Ovary (tissue), 9 donors: Measurements from ENCODE around the gene TBL1Y. TPM values are rescaled to one million over a fixed set of nuclear protein-coding genes. Genes with fewer than 3 reads are reported as not detected.

ENCODE experiments used
- DNase-seq, 5 donors: peaks; one replicate each; pipeline ENCODE4 v3.0.0-alpha.2; 2019 to 2020
- H3K27ac ChIP-seq, 2 donors: fragments of 200-600 bp; one replicate each; pipeline versions ENCODE4 v1.5.1 to v1.8.0; 2019 to 2022
- H3K27me3 ChIP-seq: fragments of 200-600 bp; one replicate; pipeline ENCODE4 v1.8.0; 2022
- H3K36me3 ChIP-seq: fragments of 200-600 bp; sonication (generic); one replicate; pipeline ENCODE4 v1.5.1; 2019
- H3K4me1 ChIP-seq: one replicate; pipeline ENCODE4 v1.8.1; 2013; ENCODE audit warnings: mild to moderate bottlenecking, moderate library complexity; ENCODE audit not compliant: insufficient read depth
- H3K4me3 ChIP-seq: fragments of 200-600 bp; sonication (generic); one replicate; pipeline ENCODE4 v1.5.1; 2017
- H3K9me3 ChIP-seq, 2 donors: fragments of 200-600 bp in 1 of 2; sonication (generic) in 1 of 2; one replicate each; pipeline versions ENCODE4 v1.5.1 to v1.8.1; 2013 to 2019; ENCODE audit warnings: mild to moderate bottlenecking in 1 of 2, moderate library complexity in 1 of 2
- CTCF ChIP-seq, 3 donors: fragments of 450-650 bp in 2 of 3; fragments of 200-600 bp in 1 of 3; IDR thresholded peaks; one replicate each; pipeline versions ENCODE4 v1.5.1 to v1.8.0; 2016 to 2022; ENCODE audit warnings: antibody characterized with exemption in 3 of 3, mild to moderate bottlenecking in 1 of 3
- EP300 ChIP-seq: sonication (generic); formaldehyde crosslinking; IDR thresholded peaks from one replicate; pipeline ENCODE4 v1.6.1; 2017; ENCODE audit warnings: antibody characterized with exemption
- POLR2A ChIP-seq: fragments of 450-650 bp; IDR thresholded peaks from one replicate; pipeline ENCODE4 v1.6.1; 2017; ENCODE audit warnings: antibody characterized with exemption, mild to moderate bottlenecking, moderate library complexity
- WGBS, 3 donors: extraction: QIAGEN DNeasy Blood & Tissue Kit in 1 of 3; methylation state at CpG; one replicate each; pipeline versions ENCODE4 v1.1.5 to v1.1.7; 2013 to 2017; 5-methylcytosine and 5-hydroxymethylcytosine counted together
- intact Hi-C, 4 donors: fragments of 100-400 bp; cut with DNase I; formaldehyde crosslinking; loops; one replicate each; pipeline versions ENCODE4 v1.11.0 to v1.15.1; 2022 to 2023
- polyA plus RNA-seq, 2 donors: library from polyadenylated mRNA; stranded (reverse); fragments of 200-250 nt in 1 of 2; fragments of 350-450 nt in 1 of 2; fragmentation: Illumina TruSeq in 1 of 2; extraction: RNeasy Lipid Tissue Mini Kit (QIAGEN cat#74804) in 1 of 2; gene quantifications; one replicate each; pipeline ENCODE4 v1.2.3, GENCODE V29; 2013 to 2014
- total RNA-seq, 7 donors: library from RNA; depleted of rRNA in 2 of 7; stranded (reverse); fragments of >200 nt in 2 of 7; fragmentation: NEBNext Ultra II Directional in 3 of 7; extraction: Animal tissue kit (Norgen Biotek cat#: 25700) in 3 of 7; gene quantifications; one replicate each; pipeline versions ENCODE4 v1.1.0 to v1.2.4, GENCODE V29; 2016 to 2023
- donor health status: DM: no; HTN: no; CAD: no; lungs with moderate emphysema.
- donor health status: DM: no; HTN: no; CAD: no.
- donor health status: Bipolar disorder and iron deficiency.
- donor health status: DM: yes; HTN: yes; CAD: no.
- donor health status: DM: no; HTN: no; CAD: no.
- donor health status: DM: yes; HTN: yes; CAD: no.

TBL1Y gene
- total and polyA plus RNA-seq, 9 donors, result not detected

GRCh38 chrY:6935497-6935896 is 25.0 kb downstream of the TBL1Y start:
- no peak overlapping the region for H3K4me3 ChIP-seq

GRCh38 chrY:6947695-6948094 is 37.2 kb downstream of the TBL1Y start:
- no peaks in the 10 kb centered on the region for H3K27me3 ChIP-seq
- DNase-seq, result no peak
- H3K4me3 ChIP-seq, result no peak overlapping the region
- H3K9me3 ChIP-seq, result no peaks in the 10 kb centered on the region
- intact Hi-C loops, result no loop called here
- no peaks in the 10 kb centered on the region for H3K4me1 ChIP-seq
- H3K36me3 ChIP-seq, result no peaks in the 10 kb centered on the region
- no peak for TF ChIP-seq CTCF (IDR thresholded peaks at IDR 0.05)
- no peak for TF ChIP-seq EP300
- TF ChIP-seq POLR2A, result no peak
- H3K27ac ChIP-seq, result no peak overlapping the region

More at GRCh38 chrY:6935497-6935896, 25.0 kb downstream of the TBL1Y start:
- TF ChIP-seq EP300, result no peak
- no peak for TF ChIP-seq POLR2A
- no peak for TF ChIP-seq CTCF (IDR thresholded peaks at IDR 0.05)
- H3K27me3 ChIP-seq, result no peaks in the 10 kb centered on the region
- intact Hi-C loops, result no loop called here
- H3K27ac ChIP-seq, result no peak overlapping the region
- no CpG with 5 or more reads among the region's 2 CpGs for WGBS, 3 donors
- no peaks in the 10 kb centered on the region for H3K4me1 ChIP-seq
- no peaks in the 10 kb centered on the region for H3K36me3 ChIP-seq
- H3K9me3 ChIP-seq, result no peaks in the 10 kb centered on the region
- DNase-seq, result no peak

GRCh38 chrY:6948378-6948777 is 37.9 kb downstream of the TBL1Y start:
- no peak overlapping the region for H3K27ac ChIP-seq
- H3K4me3 ChIP-seq, result no peak overlapping the region
- TF ChIP-seq POLR2A (no peak), CTCF (IDR thresholded peaks at IDR 0.05) (no peak), EP300 (no peak)
- DNase-seq, result no peak
- no peaks in the 10 kb centered on the region for H3K4me1 ChIP-seq
- intact Hi-C loops, result no loop called here
- H3K36me3 ChIP-seq, result no peaks in the 10 kb centered on the region
- WGBS, 3 donors, result no CpG with 5 or more reads among the region's 13 CpGs
- no peaks in the 10 kb centered on the region for H3K9me3 ChIP-seq
- H3K27me3 ChIP-seq, result no peaks in the 10 kb centered on the region

GRCh38 chrY:6949947-6950346 is 39.5 kb downstream of the TBL1Y start:
- H3K4me3 ChIP-seq, result no peak overlapping the region
- no peak overlapping the region for H3K27ac ChIP-seq
- WGBS, 3 donors, result no CpG with 5 or more reads among the region's 4 CpGs
- H3K9me3 ChIP-seq, result no peaks in the 10 kb centered on the region
- no peaks in the 10 kb centered on the region for H3K27me3 ChIP-seq
- intact Hi-C loops, result no loop called here
- DNase-seq, result no peak
- H3K36me3 ChIP-seq, result no peaks in the 10 kb centered on the region
- H3K4me1 ChIP-seq, result no peaks in the 10 kb centered on the region
- no peak for TF ChIP-seq EP300
- no peak for TF ChIP-seq CTCF (IDR thresholded peaks at IDR 0.05)
- no peak for TF ChIP-seq POLR2A

- WGBS, 3 donors, result no CpG with 5 or more reads among the region's 11 CpGs
- intact Hi-C loops, result no loop called here
- Histone ChIP-seq H3K27me3 (no peaks in the 10 kb centered on the region), H3K4me1 (no peaks in the 10 kb centered on the region), H3K9me3 (no peaks in the 10 kb centered on the region), H3K36me3 (no peaks in the 10 kb centered on the region), H3K27ac (no peak overlapping the region), H3K4me3 (no peak overlapping the region)
- DNase-seq, result no peak
- TF ChIP-seq POLR2A (no peak), EP300 (no peak), CTCF (IDR thresholded peaks at IDR 0.05) (no peak)
Observed at GRCh38 chrY:6964732-6965131, 54.2 kb downstream of the TBL1Y start.
